NCI-H82 treated with DMSO at 0.1 percent for 48 hours (cell line): ENCODE measurements around the gene MAGEB1.

Experiments used
- DNase-seq: peaks from one replicate; lab custom pipeline; 2025; ENCODE audit not compliant: unreplicated experiment; lab: John Stamatoyannopoulos, UW

Gene MAGEB1, protein sequence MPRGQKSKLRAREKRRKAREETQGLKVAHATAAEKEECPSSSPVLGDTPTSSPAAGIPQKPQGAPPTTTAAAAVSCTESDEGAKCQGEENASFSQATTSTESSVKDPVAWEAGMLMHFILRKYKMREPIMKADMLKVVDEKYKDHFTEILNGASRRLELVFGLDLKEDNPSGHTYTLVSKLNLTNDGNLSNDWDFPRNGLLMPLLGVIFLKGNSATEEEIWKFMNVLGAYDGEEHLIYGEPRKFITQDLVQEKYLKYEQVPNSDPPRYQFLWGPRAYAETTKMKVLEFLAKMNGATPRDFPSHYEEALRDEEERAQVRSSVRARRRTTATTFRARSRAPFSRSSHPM

DNA sequence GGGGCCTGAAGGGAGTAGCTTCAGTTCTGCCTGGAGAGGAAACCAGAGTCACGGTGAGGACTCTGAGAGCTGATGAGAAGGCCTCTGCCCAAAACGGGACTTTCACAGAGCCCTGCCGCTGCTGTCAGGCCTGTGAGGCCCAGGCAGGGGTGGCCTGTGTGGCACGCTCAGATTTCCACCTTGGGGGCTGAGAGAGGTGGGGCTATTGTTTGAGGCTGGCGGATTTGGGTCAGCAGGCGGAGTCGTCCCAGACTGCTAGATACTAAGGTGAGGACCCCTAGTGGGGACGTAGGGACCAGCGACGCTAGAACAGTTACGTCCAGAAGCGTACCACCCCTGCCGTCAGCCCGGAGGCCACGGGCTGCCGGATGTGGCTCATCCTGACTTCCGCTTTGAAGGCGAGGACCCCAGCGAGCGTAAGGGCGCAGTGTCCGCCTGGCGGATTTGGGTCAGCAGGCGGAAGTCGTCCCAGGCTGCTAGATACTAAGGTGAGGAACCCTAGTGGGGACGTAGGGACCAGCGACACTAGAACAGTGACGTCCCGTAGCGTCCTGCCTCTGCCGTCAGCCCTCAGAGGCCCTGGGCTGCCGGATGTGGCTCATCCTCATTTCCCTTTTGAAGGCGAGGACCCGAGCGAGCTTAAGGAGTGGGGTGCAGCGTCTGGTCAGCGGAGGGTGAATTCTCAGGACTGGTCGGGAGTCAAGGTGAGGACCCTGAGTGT is at the start of gene MAGEB1:
Gene MAGEB1, plus strand, starts transcription at position 378 of the 721 bp plus-strand sequence. CDS start 3,348 bp downstream, outside the sequence.
- no peak for DNase-seq

DNA sequence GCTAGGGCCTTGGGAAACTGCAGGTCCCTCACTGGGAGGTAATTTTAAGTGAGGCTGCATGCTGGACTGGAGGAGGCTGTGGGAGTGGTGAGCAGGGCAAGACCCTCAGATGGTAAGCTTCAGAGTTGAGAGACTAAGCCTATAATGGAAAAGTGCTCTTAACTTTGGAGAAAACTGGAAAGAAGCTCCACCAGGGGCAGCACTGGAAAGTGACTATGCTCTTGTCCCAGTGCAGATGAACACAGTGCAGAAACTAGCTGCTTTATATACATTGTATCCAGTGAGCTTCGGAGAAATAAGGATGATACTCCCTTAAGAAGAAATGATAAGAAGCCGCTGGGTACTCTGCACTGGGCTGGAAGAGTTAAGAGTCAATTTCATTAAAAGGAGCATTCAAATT is 34.8 kb upstream of the MAGEB1 start:
- no peak for DNase-seq

DNA sequence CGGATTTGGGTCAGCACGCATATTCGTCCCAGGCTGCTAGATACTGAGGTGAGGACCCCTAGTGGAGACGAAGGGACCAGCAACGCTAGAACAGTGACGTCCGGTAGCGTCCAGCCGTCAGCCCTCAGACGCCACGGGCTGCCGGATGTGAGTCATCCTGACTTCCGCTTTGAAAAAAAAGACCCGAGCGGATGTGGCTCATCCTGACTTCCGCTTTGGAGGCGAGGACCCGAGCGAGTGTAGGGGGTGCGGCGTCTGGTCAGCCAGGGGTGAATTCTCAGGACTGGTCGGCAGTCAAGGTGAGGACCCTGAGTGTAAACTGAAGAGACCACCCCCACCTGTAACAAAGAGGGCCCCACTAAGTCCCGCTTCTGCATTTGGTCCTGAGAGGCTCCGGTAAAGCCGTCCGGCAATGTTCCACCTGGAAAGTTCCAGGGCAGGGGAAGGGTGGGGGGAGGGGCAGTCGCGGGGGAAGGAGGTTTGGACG is 31.5 kb upstream of the MAGEB1 start, which contains the start of gene MAGEB2:
Gene MAGEB2, plus strand, starts transcription at position 207 of the 487 bp plus-strand sequence. CDS start 3,018 bp downstream, outside the sequence.
- DNase-seq: no peak

DNA sequence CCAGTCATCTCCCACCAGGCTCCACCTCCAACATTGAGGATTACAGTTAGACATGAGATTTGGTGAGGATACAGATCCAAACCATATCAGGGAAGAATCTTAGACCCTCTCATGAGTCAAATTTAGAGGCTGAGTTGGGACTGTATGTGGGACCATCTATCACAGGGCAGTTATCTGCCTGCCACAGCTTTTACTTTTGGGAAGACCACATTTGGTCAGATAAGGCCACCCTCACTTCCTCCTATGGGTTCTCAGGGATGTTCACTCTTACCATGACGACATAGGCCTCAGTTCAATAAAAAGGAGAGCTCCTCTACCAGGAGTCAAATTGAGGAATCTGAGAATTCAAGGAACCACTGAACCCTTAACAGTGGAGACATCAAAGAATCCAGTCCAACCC is 29.5 kb upstream of the MAGEB1 start:
- DNase-seq: no peak

DNA sequence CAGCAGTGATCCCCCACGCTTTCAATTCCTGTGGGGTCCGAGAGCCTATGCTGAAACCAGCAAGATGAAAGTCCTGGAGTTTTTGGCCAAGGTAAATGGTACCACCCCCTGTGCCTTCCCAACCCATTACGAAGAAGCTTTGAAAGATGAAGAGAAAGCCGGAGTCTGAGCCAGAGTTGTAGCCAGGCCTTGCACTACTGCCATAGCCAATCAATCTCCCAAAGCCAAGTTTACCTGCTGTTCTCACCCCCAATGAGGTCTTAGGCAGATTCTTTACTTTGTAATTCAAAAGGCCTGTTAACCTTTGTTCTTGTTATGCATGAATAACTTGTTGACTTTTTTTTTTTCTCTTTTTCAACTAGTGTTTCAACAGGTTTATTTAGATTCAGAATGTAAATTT is 27.6 kb upstream of the MAGEB1 start:
- no peak for DNase-seq

- no peak for DNase-seq
Measured at GRCh38 chrX:30220661-30221060, 26.3 kb upstream of the MAGEB1 start.

DNA sequence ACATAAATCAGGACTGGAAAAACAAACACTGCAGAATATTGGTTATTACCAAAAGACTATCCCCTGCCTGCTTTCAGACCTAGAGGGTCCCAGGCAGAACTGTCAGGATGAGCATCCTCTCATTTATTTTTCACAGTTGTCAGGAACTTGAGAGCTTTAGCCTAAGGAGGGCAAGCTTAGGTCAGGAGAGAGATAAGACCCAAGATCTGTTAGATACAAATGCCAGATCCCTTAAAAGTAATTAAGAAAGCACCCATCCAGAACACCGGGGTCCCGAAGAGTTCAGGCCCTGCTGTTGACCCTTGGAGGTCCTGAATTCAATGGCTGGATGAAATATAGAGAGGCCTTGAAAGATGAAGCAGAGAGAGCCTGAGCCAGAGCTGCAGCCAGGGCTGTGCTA is 22.4 kb upstream of the MAGEB1 start:
- DNase-seq: no peak

- no peak for DNase-seq
Measured at GRCh38 chrX:30228526-30228925, 18.4 kb upstream of the MAGEB1 start.

DNA sequence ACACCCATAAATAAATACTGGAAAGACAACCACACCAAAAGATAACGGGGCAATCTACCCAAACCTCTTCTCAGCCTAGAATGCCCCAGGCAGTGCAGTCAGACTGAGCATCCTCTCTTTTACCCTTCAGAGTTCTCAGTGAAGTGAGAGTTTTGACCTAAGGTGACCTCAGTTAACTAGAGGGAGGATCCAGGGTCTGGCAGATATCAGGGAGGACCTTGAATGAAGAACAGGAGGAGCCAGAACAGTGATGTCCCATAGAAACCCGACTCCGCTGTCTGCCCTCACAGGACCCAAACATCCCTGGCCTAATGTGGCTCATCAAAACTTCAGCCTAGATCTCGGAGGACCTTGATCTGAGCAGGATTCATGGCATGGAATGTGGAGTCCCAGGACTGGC is 16.6 kb upstream of the MAGEB1 start, which contains the start of gene MAGEB3:
Gene MAGEB3, plus strand, starts transcription at position 263 of the 400 bp plus-strand sequence. CDS start 5,268 bp downstream, outside the sequence.
- no peak for DNase-seq

GRCh38 chrX:30241724-30242415 is 5.1 kb upstream of the MAGEB1 start, which contains the start of gene MAGEB4:
MAGEB4 (plus strand) TSS chrX:30242000; CDS start chrX:30242136, 136 bp downstream.
- DNase-seq: no peak

DNA sequence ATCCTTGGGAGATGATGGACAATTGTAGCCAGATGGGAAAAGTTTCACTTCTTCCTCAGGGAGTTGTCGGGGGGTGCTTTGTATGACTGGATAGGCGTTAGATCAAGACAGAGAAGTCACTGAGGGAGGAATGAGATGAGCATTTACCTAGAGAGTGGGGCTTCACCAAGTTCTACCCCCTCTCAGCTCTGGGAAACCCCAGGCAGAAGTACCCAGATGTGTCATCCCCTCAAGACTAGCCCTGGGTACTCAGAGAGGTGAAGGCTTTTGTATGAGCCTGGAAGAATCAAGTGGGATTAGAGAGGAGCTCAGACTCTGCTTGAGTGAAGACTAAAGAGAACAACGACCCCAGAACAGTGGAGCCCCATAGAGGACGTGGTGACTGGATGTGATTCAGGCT is 1.9 kb downstream of the MAGEB1 start:
- DNase-seq: no peak

- no peak for DNase-seq
Measured at GRCh38 chrX:30253257-30253656, 6.3 kb downstream of the MAGEB1 start.

- DNase-seq: no peak
Measured at GRCh38 chrX:30259927-30260326, 13.0 kb downstream of the MAGEB1 start.

GRCh38 chrX:30261012-30261411 is 14.1 kb downstream of the MAGEB1 start:
- DNase-seq: no peak

DNA sequence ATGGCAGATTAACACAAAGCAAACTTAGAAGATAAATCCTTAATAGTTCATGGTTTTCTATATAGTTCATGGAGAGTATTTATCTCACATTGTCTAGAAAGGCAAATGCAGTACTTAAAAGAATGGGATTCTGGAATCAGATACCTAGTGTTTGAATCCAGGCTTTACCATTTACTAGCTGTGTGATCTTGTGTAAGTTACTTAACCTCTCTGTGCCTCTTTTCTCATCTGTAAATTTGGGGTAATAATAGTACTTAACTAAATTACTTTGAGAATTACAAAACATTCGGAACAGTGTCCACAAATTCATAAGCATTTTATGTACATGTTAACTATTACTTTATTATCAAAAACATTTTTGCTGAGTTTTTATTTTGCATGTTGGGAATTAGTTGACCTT is 15.8 kb downstream of the MAGEB1 start:
- no peak for DNase-seq

DNA sequence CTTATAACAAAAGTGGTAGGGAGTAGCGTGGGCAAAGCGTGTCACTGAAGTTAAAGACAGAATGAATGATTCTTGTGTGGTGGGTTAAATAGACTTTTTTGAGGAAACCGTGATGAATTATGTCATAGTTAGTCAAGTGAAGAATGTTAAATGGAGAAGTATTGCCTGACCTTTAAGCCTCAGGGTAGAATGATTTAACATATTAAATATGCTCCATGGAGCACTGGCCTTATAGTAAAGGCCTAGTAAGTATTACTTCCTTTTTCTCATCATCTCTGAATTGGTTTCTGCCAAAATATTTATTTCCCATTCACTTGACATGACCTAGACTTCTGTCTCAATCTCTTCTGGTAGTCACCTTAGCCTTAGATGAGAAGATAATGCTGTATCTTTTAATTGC is 23.7 kb downstream of the MAGEB1 start:
- DNase-seq: no peak

GRCh38 chrX:30275498-30275897 is 28.6 kb downstream of the MAGEB1 start:
- no peak for DNase-seq

GRCh38 chrX:30278365-30278764 is 31.4 kb downstream of the MAGEB1 start:
- DNase-seq: no peak

DNA sequence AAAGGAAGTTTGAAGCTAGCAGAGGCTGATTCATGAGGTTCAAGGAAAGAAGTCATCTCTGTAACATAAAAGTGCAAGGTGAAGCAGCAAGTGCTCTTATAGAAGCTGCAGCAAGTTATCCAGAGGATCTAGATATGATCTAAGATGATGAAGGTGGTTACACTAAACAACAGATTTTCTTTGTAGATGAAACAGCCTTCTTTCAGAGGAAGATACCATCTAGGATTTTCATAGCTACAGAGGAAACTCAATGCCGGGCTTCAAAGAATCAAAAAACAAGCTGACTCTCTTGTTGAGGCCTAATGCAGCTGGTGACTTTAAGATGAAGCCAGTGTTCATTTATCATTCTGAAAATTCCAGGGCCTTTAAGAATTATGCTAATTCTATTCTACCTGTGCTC is 33.5 kb downstream of the MAGEB1 start:
- no peak for DNase-seq

DNA sequence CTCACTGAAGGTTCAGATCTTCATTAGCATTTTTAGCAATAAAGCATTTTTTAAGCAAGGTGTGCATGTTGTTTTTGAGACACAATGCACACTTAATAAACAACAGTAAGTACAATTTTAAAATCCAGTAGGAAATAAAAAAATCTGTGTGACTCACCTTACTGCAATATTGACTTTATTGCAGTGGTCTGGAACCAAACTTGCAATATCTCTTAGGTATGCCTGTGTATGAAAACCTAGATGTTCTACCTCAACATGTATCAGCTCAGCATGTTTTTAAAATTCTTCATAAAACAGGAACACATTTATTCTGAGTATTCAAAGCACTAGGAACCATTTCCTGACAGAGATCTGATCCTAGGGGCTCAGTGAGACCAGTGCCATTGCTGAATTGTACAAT is 35.6 kb downstream of the MAGEB1 start:
- no peak for DNase-seq

GRCh38 chrX:30283456-30284200 is 36.7 kb downstream of the MAGEB1 start:
- DNase-seq: no peak
